ENCODE data around the gene FMN1.
"Not testable (repeated sequence)": the region's sequence is repeated elsewhere in the genome, so short reads cannot be mapped to it uniquely, and the experiment has no call there.

FMN1 gene

GRCh38 chr15:32957219-32957618, 237.3 kb downstream of the FMN1 start:
- FAIRE-seq: no peak

GRCh38 chr15:32956711-32957110, 237.8 kb downstream of the FMN1 start:
- FAIRE-seq: no peak

GRCh38 chr15:32956006-32956405, 238.5 kb downstream of the FMN1 start:
- FAIRE-seq: no peak

GRCh38 chr15:32953533-32953910, 241.0 kb downstream of the FMN1 start:
- FAIRE-seq: no peak

- no peak for FAIRE-seq
Measured at GRCh38 chr15:32952901-32953532, 241.5 kb downstream of the FMN1 start.

- no peak for FAIRE-seq
Measured at GRCh38 chr15:32951736-32952464, 242.6 kb downstream of the FMN1 start.

- not testable (repeated sequence) for FAIRE-seq
Measured at GRCh38 chr15:32950051-32950450, 244.5 kb downstream of the FMN1 start.

DNA sequence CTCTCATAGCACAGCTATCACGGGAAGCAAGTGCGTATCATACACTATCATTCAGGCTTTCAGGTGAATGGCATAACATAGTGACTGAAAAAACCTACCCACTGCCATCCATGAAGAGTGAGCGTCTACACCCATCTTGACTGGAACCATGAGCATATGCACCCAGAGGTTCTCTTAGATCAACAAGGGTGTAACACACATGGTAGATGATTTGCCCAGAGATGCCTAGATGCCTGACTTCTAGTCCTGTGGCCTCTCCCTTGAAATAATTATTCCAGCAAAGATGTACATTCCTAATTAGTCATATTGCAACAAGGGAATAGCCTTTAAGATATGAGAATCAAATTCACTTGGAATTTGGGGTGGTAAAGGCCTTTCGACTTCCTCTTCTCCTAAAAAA, 248.3 kb downstream of the FMN1 start:
- no peak for FAIRE-seq

- FAIRE-seq: no peak
Measured at GRCh38 chr15:32944431-32944830, 250.1 kb downstream of the FMN1 start.

DNA sequence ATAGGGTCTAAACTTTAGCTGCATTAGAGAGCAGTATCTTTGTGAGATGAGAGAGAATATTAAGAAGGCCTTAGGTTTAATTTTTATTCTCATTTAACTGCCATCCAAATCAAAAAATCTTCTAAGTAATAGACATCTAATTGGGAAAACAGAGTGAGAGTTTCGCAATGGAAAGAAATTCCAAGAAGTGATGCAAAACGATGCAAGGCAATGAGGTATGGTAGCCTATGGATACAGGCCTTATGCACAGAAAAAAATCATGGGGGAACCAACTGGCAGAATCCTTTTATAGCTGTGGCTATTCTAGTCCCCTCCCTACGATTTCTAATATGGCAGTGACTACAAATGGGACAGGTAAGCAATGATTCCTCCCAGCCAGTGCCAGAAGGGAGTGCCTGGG, 250.8 kb downstream of the FMN1 start:
- FAIRE-seq: no peak

- no peak for FAIRE-seq
Measured at GRCh38 chr15:32942401-32942841, 252.1 kb downstream of the FMN1 start.

DNA sequence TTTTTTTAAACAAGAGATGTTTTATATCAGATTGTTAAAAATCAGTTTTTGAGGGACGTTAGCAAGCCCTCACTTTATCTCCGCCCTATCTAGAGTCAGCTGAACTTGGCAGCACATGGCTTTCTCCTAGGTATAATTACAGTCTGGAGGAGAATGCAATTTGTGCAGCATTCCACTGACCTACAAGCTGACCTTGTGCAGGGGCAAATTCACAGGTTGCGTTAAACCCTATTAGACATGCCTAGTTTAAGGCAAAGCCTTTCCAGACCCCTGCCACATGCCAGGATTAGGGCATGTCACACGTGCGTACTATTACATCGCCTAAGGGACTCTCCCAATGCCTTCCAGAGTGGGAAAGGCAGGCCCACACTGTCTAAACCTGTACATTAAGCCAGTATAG, 252.7 kb downstream of the FMN1 start:
- FAIRE-seq: no peak

DNA sequence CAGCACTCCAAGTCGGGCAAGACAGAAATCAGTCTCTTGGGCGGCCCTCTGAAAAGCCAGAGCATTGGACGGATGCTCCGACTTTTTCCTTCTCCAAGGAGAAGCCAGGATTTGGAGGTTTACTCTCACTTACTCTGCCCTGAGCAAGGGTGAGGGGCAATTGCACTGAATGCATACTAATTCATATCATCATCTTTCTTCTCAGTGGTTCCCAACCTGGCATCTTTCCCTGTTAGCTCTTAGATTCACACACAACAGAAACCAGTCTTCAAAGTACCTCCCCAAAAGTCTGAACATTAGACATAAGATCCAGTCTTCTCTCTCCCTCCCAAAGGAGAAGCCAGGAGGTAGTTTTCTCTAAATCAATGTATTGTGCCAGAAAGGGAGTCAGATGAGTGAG, 257.5 kb downstream of the FMN1 start:
- FAIRE-seq: no peak

GRCh38 chr15:32936283-32936918, 258.1 kb downstream of the FMN1 start:
- no peak for FAIRE-seq

DNA sequence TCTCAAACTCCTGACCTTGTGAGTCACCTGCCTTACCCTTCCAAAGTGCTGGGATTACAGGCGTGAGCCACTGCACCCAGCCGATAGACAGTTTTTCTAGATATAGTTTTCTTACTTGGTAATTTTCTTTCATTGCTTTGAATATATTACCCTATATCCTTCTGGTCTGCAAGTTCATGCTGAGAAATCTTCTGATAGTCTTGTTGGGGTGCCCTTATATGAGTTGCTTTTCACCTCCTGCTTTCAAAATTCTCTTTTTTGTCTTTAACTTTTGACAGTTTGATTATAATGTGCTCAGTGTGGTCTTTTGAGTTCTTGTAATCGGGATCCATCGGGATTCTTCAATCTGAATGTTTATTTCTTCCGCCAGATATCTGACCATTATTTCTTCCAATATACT, 259.4 kb downstream of the FMN1 start:
- FAIRE-seq: no peak

- FAIRE-seq: no peak
Measured at GRCh38 chr15:32933236-32933635, 261.3 kb downstream of the FMN1 start.

GRCh38 chr15:32928876-32929275, 265.6 kb downstream of the FMN1 start:
- no peak for FAIRE-seq

- no peak for FAIRE-seq
Measured at GRCh38 chr15:32927124-32927523, 267.4 kb downstream of the FMN1 start.

- no peak for FAIRE-seq
Measured at GRCh38 chr15:32923176-32923575, 271.3 kb downstream of the FMN1 start.

DNA sequence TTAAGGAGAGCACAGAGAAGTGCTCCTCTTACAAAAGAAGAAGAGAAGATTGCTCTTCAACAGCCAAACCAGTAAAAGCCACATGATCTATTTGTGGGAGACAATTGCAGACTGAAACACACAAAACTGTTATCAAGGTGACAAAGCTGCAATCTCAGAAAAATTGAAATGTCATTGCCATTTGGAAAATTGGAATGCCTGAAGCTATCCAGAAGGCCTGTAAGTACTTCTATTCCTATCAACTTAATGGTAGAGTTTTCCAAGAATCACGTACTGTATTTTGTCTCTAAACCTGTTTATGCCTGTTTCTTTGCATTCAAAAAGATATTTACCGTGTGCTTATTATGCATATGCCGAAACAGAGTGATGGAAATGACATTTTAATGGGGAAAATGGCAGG, 272.0 kb downstream of the FMN1 start:
- FAIRE-seq: no peak

GRCh38 chr15:32919749-32920414, 274.6 kb downstream of the FMN1 start:
- FAIRE-seq: no peak

GRCh38 chr15:32918547-32918946, 276.0 kb downstream of the FMN1 start:
- FAIRE-seq: no peak

DNA sequence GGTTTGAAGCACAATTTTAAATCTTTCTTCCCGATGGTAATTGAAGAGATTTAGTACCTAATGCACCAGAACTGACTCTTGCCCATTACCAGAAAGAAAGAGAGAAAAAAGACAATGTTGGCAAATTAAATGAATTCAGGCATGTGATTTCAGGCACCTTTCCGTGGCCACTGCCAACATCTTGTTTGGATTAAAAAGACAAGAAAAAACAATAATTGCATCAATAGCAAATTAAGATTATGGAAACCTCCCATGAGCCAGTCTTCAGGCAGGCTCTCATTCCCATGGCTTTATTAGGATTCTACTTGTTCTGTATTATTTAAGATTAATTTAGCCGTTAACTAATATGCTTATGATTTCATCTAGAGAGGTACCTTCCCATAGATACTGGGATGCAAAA, 283.7 kb downstream of the FMN1 start:
- FAIRE-seq: no peak

- no peak for FAIRE-seq
Measured at GRCh38 chr15:32909431-32909830, 285.1 kb downstream of the FMN1 start.
